ENCODE data around the gene NIBAN1. TPM values are rescaled to one million over a fixed set of nuclear protein-coding genes. Genes with fewer than 3 reads are reported as not detected.
"Not testable (repeated sequence)": the region's sequence is repeated elsewhere in the genome, so short reads cannot be mapped to it uniquely, and the experiment has no call there.

The NIBAN1 gene
- total RNA-seq, 2 donors from 2014 or later = 49.4 to 53.0 TPM

DNA sequence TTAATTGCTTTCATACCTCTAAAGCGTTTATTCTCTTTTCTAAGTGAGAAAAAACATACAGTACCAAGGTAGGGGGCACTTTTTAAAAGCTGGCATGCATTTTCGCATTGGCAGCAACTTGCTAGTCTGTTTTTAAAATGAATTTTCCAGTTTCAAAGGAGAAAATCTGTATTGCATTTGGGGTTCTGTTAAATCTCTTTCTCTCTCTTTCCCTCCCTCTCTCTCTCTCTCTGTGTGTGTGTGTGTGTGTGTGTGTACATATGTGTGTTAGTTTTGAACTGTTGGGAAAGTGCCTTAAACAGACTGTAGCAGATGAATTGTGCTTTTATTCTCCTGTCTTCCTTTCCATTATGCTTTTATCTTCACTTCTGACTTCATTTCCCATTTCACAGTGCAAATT is 7.3 kb downstream of the NIBAN1 start:
- ATAC-seq (replicated peaks in 1 of 2) (no peak), DNase-seq (no peak)
- Mint-ChIP-seq H3K9me3 (no peaks in the 10 kb centered on the region), H3K27ac (peak overlapping the region; percentile 55), H3K36me3 (ENCODE audit: insufficient read depth in 2 of 2) (peaks cover 2 to 21% of the 10 kb centered on the region in 2 donors), H3K27me3 (ENCODE audit: low read depth) (peaks cover 7% of the 10 kb centered on the region), H3K4me3 (no peak overlapping the region), H3K4me1 (ENCODE audit: low read depth) (peaks cover 57% of the 10 kb centered on the region)

DNA sequence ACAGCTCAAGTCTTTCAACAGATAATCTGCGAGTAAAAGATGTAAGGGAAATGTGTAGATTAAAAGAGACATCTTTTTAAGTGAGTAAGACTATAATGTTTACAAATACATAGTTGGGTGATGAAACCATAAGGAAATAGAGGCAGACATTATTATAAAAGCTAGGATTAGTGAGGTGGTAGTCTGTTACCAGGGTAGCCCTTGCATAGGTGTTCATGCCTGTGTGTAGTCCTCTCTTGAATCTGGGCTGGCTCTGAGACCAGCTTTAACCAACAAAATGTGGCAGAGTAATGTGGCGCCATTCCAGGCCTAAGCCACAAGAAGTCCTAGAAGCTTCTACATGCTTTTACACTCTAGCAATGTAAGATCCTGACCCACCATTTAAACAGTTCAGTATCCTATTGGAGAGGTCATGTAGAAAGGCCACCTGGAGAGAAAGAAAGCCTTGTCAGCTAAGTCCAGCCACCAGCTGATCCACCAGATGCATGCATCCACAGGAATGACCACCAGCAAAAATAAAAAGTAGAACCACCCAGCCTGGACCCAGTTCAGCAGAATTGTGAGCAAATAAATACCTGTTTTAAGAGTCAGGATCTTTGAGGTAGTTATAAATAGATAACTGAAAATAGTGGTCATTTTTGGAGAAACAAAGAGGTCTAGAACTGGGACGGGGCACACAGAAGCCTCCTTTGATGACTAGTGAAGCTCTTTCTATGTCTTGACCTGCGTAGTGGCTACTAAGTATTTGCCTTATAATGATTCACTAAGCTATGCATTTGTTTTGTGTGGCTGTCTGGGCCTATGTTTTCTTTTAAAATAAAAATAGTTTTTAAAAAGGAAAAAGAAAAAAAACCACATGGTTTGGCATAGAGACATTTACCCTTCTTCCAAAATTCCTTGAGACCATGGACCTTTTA is 8.1 kb downstream of the NIBAN1 start:
- Mint-ChIP-seq H3K27ac (peak overlapping the region; percentile 72), H3K4me3 (no peak overlapping the region), H3K36me3 (ENCODE audit: insufficient read depth in 2 of 2) (peaks cover 5 to 24% of the 10 kb centered on the region in 2 donors), H3K9me3 (no peaks in the 10 kb centered on the region), H3K27me3 (ENCODE audit: low read depth) (peaks cover 11% of the 10 kb centered on the region), H3K4me1 (ENCODE audit: low read depth) (peaks cover 50% of the 10 kb centered on the region)
- ATAC-seq (replicated peaks in 1 of 2) = peak; percentile 40 to 63
- DNase-seq = no peak

- H3K27ac Mint-ChIP-seq = peak overlapping the region; percentile 72
- ATAC-seq (replicated peaks in 1 of 2) (no peak), DNase-seq (no peak)
- H3K36me3 Mint-ChIP-seq (ENCODE audit: insufficient read depth in 2 of 2) = peaks cover 5 to 21% of the 10 kb centered on the region in 2 donors
- no peak overlapping the region for H3K4me3 Mint-ChIP-seq
- H3K9me3 Mint-ChIP-seq = no peaks in the 10 kb centered on the region
- H3K27me3 Mint-ChIP-seq (ENCODE audit: low read depth) = peaks cover 11% of the 10 kb centered on the region
- peaks cover 42% of the 10 kb centered on the region for H3K4me1 Mint-ChIP-seq (ENCODE audit: low read depth)
Measured at GRCh38 chr1:184965439-184965838, 8.9 kb downstream of the NIBAN1 start.

- no peaks in the 10 kb centered on the region for H3K9me3 Mint-ChIP-seq
- peaks cover 11% of the 10 kb centered on the region for H3K4me1 Mint-ChIP-seq (ENCODE audit: low read depth)
- H3K27ac Mint-ChIP-seq = peak overlapping the region; percentile 22
- H3K36me3 Mint-ChIP-seq (ENCODE audit: insufficient read depth in 2 of 2) = peaks cover 5 to 14% of the 10 kb centered on the region in 2 donors
- DNase-seq = no peak
- no peak for ATAC-seq (replicated peaks in 1 of 2)
- H3K27me3 Mint-ChIP-seq (ENCODE audit: low read depth) = peaks cover 5% of the 10 kb centered on the region
- no peak overlapping the region for H3K4me3 Mint-ChIP-seq
Measured at GRCh38 chr1:184959626-184960025, 14.7 kb downstream of the NIBAN1 start.

DNA sequence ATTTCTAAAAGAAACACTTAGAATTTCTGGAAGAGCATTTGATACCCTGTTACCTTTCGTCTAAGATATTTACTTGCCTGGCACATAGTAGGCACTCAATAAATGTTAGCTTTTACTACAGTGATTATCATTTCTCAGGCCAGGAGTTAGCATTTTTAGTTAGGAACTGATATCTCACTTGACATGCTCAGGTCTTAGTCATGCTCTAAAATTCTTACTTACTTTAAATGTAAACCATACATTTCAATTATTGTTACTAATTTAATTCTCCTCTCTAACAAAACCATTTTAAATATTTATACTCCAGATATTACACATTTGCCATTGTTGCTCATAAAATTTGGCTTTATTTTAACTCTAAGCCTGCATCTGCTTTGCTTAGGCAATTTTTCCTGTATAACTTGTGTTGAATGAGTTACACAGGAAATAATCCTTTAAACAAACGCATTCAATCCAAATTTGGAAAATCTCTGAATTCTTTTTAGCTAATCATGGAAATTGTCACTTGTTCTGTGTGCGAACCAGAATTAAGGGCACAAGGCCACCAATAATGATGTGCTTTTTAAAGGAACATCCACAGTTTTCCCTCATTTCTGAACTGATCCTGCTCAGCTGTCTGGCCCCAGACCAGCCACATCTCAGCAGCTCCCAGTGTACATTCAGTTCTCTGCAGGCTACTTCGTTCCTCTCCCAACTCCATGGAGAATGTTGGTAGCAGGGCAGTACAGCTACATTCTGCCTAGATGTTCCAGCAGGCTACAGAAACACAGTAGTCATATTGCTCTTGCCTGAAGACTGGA is 15.6 kb downstream of the NIBAN1 start:
- Mint-ChIP-seq H3K27me3 (ENCODE audit: low read depth) (peaks cover 5% of the 10 kb centered on the region), H3K4me1 (ENCODE audit: low read depth) (peaks cover 19% of the 10 kb centered on the region), H3K4me3 (no peak overlapping the region), H3K36me3 (ENCODE audit: insufficient read depth in 2 of 2) (peaks cover 5 to 9% of the 10 kb centered on the region in 2 donors), H3K9me3 (no peaks in the 10 kb centered on the region), H3K27ac (no peak overlapping the region)
- ATAC-seq (replicated peaks in 1 of 2) (no peak), DNase-seq (no peak)

GRCh38 chr1:184957901-184958300 is 16.4 kb downstream of the NIBAN1 start:
- H3K4me1 Mint-ChIP-seq (ENCODE audit: low read depth) = peaks cover 20% of the 10 kb centered on the region
- not testable (repeated sequence) for DNase-seq; H3K27me3 Mint-ChIP-seq (ENCODE audit: low read depth); H3K36me3 Mint-ChIP-seq (ENCODE audit: insufficient read depth in 2 of 2); ATAC-seq (replicated peaks in 1 of 2); H3K27ac Mint-ChIP-seq; H3K9me3 Mint-ChIP-seq; H3K4me3 Mint-ChIP-seq

GRCh38 chr1:184956999-184957700 is 17.2 kb downstream of the NIBAN1 start:
- Mint-ChIP-seq H3K27me3 (ENCODE audit: low read depth) (peaks cover 5% of the 10 kb centered on the region), H3K4me3 (no peak overlapping the region), H3K27ac (no peak overlapping the region), H3K4me1 (ENCODE audit: low read depth) (peaks cover 20% of the 10 kb centered on the region), H3K36me3 (ENCODE audit: insufficient read depth in 2 of 2) (peaks cover 4 to 7% of the 10 kb centered on the region in 2 donors), H3K9me3 (no peaks in the 10 kb centered on the region)
- no peak for DNase-seq
- ATAC-seq (replicated peaks in 1 of 2) = no peak

DNA sequence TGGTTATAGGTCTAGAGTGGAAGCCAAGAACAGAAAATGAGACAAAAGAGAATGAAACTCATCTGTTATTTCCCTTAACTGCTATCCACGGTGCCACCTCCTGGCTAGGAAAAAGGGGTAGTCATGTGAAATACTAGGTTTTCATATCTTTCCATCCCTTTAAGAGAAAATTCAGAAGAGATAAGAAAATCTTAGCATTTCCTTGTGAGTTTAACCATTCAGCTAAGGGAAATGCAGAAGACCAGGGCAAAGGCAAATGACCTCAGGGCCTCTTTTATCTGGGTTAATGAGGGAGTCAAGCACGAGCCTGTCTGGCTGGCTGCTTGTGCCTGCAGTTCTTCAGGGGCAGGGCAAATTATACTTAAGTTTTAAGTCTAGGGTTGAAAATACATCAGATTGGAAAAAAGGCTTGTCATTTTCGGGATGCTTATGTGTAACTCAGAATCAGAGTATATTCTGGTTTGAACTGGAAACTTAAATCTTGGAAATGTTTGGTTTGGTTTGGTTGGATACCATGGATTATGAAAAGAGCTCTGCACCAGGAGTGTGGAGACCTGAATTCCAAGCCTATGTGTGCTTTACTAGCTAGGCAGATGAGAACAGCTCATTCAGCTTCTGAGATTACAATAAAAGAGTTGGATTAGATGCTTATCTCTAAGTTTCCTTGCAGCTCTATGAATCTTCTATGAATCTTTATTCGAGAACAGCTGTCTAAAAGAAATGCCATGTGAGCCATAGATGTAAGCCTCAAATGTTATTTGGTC is 19.9 kb downstream of the NIBAN1 start:
- Mint-ChIP-seq H3K36me3 (ENCODE audit: insufficient read depth in 2 of 2) (peaks cover 0 to 7% of the 10 kb centered on the region in 2 donors), H3K27ac (peak overlapping the region; percentile 96), H3K27me3 (ENCODE audit: low read depth) (no peaks in the 10 kb centered on the region), H3K9me3 (no peaks in the 10 kb centered on the region), H3K4me3 (peak overlapping the region; percentile 67 to 93), H3K4me1 (ENCODE audit: low read depth) (peaks cover 20% of the 10 kb centered on the region)
- DNase-seq (no peak), ATAC-seq (replicated peaks in 1 of 2) (peak in 1 of 2 donors; percentile 19)

- peaks cover 0 to 7% of the 10 kb centered on the region in 2 donors for H3K36me3 Mint-ChIP-seq (ENCODE audit: insufficient read depth in 2 of 2)
- no peaks in the 10 kb centered on the region for H3K9me3 Mint-ChIP-seq
- DNase-seq = no peak
- H3K27ac Mint-ChIP-seq = peak overlapping the region; percentile 96
- no peaks in the 10 kb centered on the region for H3K27me3 Mint-ChIP-seq (ENCODE audit: low read depth)
- H3K4me3 Mint-ChIP-seq = peak overlapping the region; percentile 67 to 93
- ATAC-seq (replicated peaks in 1 of 2) = peak; percentile 90
- peaks cover 20% of the 10 kb centered on the region for H3K4me1 Mint-ChIP-seq (ENCODE audit: low read depth)
Measured at GRCh38 chr1:184953600-184954219, 20.6 kb downstream of the NIBAN1 start.

- Mint-ChIP-seq H3K27me3 (ENCODE audit: low read depth) (no peaks in the 10 kb centered on the region), H3K9me3 (no peaks in the 10 kb centered on the region)
- DNase-seq = no peak
Measured at GRCh38 chr1:184952428-184952827, 21.9 kb downstream of the NIBAN1 start.

GRCh38 chr1:184951788-184952187 is 22.5 kb downstream of the NIBAN1 start:
- H3K27me3 Mint-ChIP-seq (ENCODE audit: low read depth) = no peaks in the 10 kb centered on the region
- peaks cover 0 to 7% of the 10 kb centered on the region in 2 donors for H3K36me3 Mint-ChIP-seq (ENCODE audit: insufficient read depth in 2 of 2)
- no peak for DNase-seq
- no peak for ATAC-seq (replicated peaks in 1 of 2)
- H3K9me3 Mint-ChIP-seq = no peaks in the 10 kb centered on the region
- no peak overlapping the region for H3K4me3 Mint-ChIP-seq
- peaks cover 16% of the 10 kb centered on the region for H3K4me1 Mint-ChIP-seq (ENCODE audit: low read depth)
- no peak overlapping the region for H3K27ac Mint-ChIP-seq

More at GRCh38 chr1:184952428-184952827, 21.9 kb downstream of the NIBAN1 start:
- Mint-ChIP-seq H3K36me3 (ENCODE audit: insufficient read depth in 2 of 2) (peaks cover 0 to 7% of the 10 kb centered on the region in 2 donors), H3K27ac (no peak overlapping the region), H3K4me1 (ENCODE audit: low read depth) (peaks cover 16% of the 10 kb centered on the region), H3K4me3 (no peak overlapping the region)
- no peak for ATAC-seq (replicated peaks in 1 of 2)

DNA sequence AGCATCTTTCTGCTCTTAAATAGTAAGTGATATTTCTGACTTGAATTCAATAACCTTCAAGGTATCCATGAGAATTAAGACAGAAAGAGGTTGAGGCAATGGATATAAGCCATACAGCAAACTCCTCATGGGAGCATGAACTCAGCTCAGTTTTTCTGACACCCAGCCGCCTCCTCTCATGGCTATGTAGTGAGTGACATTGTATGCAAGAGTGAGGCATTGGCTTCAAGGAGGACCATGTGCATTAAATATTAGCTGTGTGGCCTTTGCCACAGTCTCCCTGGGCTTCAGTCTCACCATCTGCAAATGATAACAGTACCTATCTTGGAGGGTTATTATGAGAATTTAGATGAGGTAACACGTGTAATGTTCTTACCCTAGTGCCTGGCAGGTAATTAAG is 23.4 kb downstream of the NIBAN1 start:
- Mint-ChIP-seq H3K9me3 (no peaks in the 10 kb centered on the region), H3K27ac (no peak overlapping the region), H3K4me3 (no peak overlapping the region), H3K4me1 (ENCODE audit: low read depth) (peaks cover 22% of the 10 kb centered on the region), H3K27me3 (ENCODE audit: low read depth) (no peaks in the 10 kb centered on the region), H3K36me3 (ENCODE audit: insufficient read depth in 2 of 2) (peaks cover 0 to 8% of the 10 kb centered on the region in 2 donors)
- DNase-seq = no peak
- no peak for ATAC-seq (replicated peaks in 1 of 2)
